IPS DF 19.7 (cell line): ENCODE results near the gene PKN3.

Source experiments
- DNase-seq: peaks from one replicate; pipeline ENCODE4 v3.0.0-alpha.2; 2013; ENCODE audit warnings: low read depth, low spot score

PKN3 gene

GRCh38 chr9:128742401-128742800 lies 40.1 kb downstream of the PKN3 start:
- no peak for DNase-seq

GRCh38 chr9:128743421-128743820 lies 41.1 kb downstream of the PKN3 start:
- DNase-seq: no peak

- DNase-seq: no peak
These were observed 44.9 kb downstream of the PKN3 start for GRCh38 chr9:128747241-128747640.

- no peak for DNase-seq
These were observed 48.8 kb downstream of the PKN3 start for GRCh38 chr9:128750926-128751595.

GRCh38 chr9:128753627-128754026 lies 51.3 kb downstream of the PKN3 start:
- no peak for DNase-seq

GRCh38 chr9:128757602-128758001 lies 55.3 kb downstream of the PKN3 start:
- DNase-seq: no peak

GRCh38 chr9:128762671-128763449 lies 60.6 kb downstream of the PKN3 start:
- DNase-seq: no peak

- DNase-seq: no peak
These were observed 62.1 kb downstream of the PKN3 start for GRCh38 chr9:128764361-128764760.

- no peak for DNase-seq
These were observed 63.2 kb downstream of the PKN3 start for GRCh38 chr9:128765499-128765898.

- no peak for DNase-seq
These were observed 66.3 kb downstream of the PKN3 start for GRCh38 chr9:128768606-128769005.
